Activated CD4-positive, alpha-beta memory T cell treated with anti-CD3 and anti-CD28 coated beads, Interleukin-2, amount 10 ng/mL, durations not matched to agents 7 days and 5 days (primary cell): Measurements from ENCODE around the gene VSIG10L. TPM values are rescaled to one million over a fixed set of nuclear protein-coding genes. Genes with fewer than 3 reads are reported as not detected.

Experiments
- CTCF ChIA-PET: fragments of 350-600 bp; sonication (Branson Sonifier 250); formaldehyde crosslinking; loops from one replicate; lab custom pipeline; 2021; ENCODE audit warnings: antibody characterized with exemption, inconsistent platforms; lab: Charles Lee
- POLR2A ChIA-PET: fragments of 350-600 bp; sonication (Branson Sonifier 250); formaldehyde crosslinking; loops from one replicate; lab custom pipeline; 2021; ENCODE audit warnings: antibody characterized with exemption; lab: Charles Lee
- DNase-seq: peaks from one replicate; pipeline ENCODE4 v3.0.0-alpha.2; 2020
- H3K27ac Mint-ChIP-seq: one replicate; pipeline ENCODE4 v1.8.0; 2021; ENCODE audit warnings: mild to moderate bottlenecking, mixed read lengths
- H3K27me3 Mint-ChIP-seq: one replicate; pipeline ENCODE4 v1.8.0; 2021; ENCODE audit warnings: mixed read lengths
- H3K36me3 Mint-ChIP-seq: one replicate; pipeline ENCODE4 v1.8.0; 2021; ENCODE audit warnings: low read depth, mixed read lengths
- H3K4me1 Mint-ChIP-seq: one replicate; pipeline ENCODE4 v1.8.0; 2021; ENCODE audit warnings: mixed read lengths
- H3K4me3 Mint-ChIP-seq: one replicate; pipeline ENCODE4 v1.8.0; 2021; ENCODE audit warnings: mild to moderate bottlenecking, mixed read lengths
- H3K9me3 Mint-ChIP-seq: one replicate; pipeline ENCODE4 v1.8.0; 2021; ENCODE audit warnings: mixed read lengths
- total RNA-seq, 2 experiments: library from RNA; stranded (reverse); gene quantifications; one replicate each; pipeline ENCODE4 v1.2.3, GENCODE V29; 2021

The VSIG10L gene
- total RNA-seq, 2 experiments from 2014 or later = 2.3 to 2.5 TPM

GRCh38 chr19:51331716-51332115 lies 10.2 kb downstream of the VSIG10L start:
- DNase-seq = no peak
- peaks cover 7% of the 10 kb centered on the region for H3K4me1 Mint-ChIP-seq
- peaks cover 6% of the 10 kb centered on the region for H3K9me3 Mint-ChIP-seq
- no peak overlapping the region for H3K4me3 Mint-ChIP-seq
- H3K27me3 Mint-ChIP-seq = peaks cover 19% of the 10 kb centered on the region
- ChIA-PET POLR2A (no interaction called here), CTCF (no interaction called here)
- H3K27ac Mint-ChIP-seq = no peak overlapping the region
- peaks cover 6% of the 10 kb centered on the region for H3K36me3 Mint-ChIP-seq

GRCh38 chr19:51331193-51331592 lies 10.7 kb downstream of the VSIG10L start:
- H3K27ac Mint-ChIP-seq = no peak overlapping the region
- peaks cover 6% of the 10 kb centered on the region for H3K36me3 Mint-ChIP-seq
- H3K27me3 Mint-ChIP-seq = peaks cover 21% of the 10 kb centered on the region
- no peak for DNase-seq
- POLR2A ChIA-PET = no interaction called here
- H3K4me1 Mint-ChIP-seq = peaks cover 11% of the 10 kb centered on the region
- H3K4me3 Mint-ChIP-seq = no peak overlapping the region
- CTCF ChIA-PET = no interaction called here
- peaks cover 6% of the 10 kb centered on the region for H3K9me3 Mint-ChIP-seq

GRCh38 chr19:51330366-51330765 lies 11.6 kb downstream of the VSIG10L start:
- ChIA-PET CTCF (no interaction called here), POLR2A (no interaction called here)
- Mint-ChIP-seq H3K9me3 (peaks cover 6% of the 10 kb centered on the region), H3K27ac (no peak overlapping the region), H3K27me3 (peaks cover 28% of the 10 kb centered on the region), H3K36me3 (peaks cover 6% of the 10 kb centered on the region), H3K4me3 (no peak overlapping the region), H3K4me1 (peaks cover 20% of the 10 kb centered on the region)
- DNase-seq = no peak

- CTCF ChIA-PET = no interaction called here
- no peak overlapping the region for H3K4me3 Mint-ChIP-seq
- H3K27me3 Mint-ChIP-seq = peaks cover 31% of the 10 kb centered on the region
- H3K9me3 Mint-ChIP-seq = peaks cover 6% of the 10 kb centered on the region
- POLR2A ChIA-PET = no interaction called here
- H3K27ac Mint-ChIP-seq = no peak overlapping the region
- peaks cover 23% of the 10 kb centered on the region for H3K4me1 Mint-ChIP-seq
- H3K36me3 Mint-ChIP-seq = peaks cover 6% of the 10 kb centered on the region
- DNase-seq = no peak
These were observed 12.5 kb downstream of the VSIG10L start for GRCh38 chr19:51329411-51329810.

GRCh38 chr19:51327066-51328001 lies 14.6 kb downstream of the VSIG10L start:
- CTCF ChIA-PET = interaction anchor here (0.7 to 1.1 kb wide), 3 partner anchors 11 to 179 kb away, joined by 3 to 4 read pairs (median 3); no protein-coding TSS in a partner anchor
- Mint-ChIP-seq H3K27me3 (peaks cover 51% of the 10 kb centered on the region), H3K36me3 (peaks cover 6% of the 10 kb centered on the region)

GRCh38 chr19:51326216-51327065 lies 15.5 kb downstream of the VSIG10L start:
- Mint-ChIP-seq H3K27ac (no peak overlapping the region), H3K9me3 (peaks cover 6% of the 10 kb centered on the region), H3K36me3 (no peaks in the 10 kb centered on the region), H3K27me3 (peaks cover 51% of the 10 kb centered on the region), H3K4me3 (no peak overlapping the region), H3K4me1 (peaks cover 23% of the 10 kb centered on the region)
- CTCF ChIA-PET = no interaction called here
- POLR2A ChIA-PET = no interaction called here
- DNase-seq = no peak

More at GRCh38 chr19:51327066-51328001, 14.6 kb downstream of the VSIG10L start:
- Mint-ChIP-seq H3K9me3 (peaks cover 6% of the 10 kb centered on the region), H3K4me3 (peak overlapping the region; percentile 54), H3K27ac (no peak overlapping the region), H3K4me1 (peaks cover 23% of the 10 kb centered on the region)
- POLR2A ChIA-PET = no interaction called here
- peak; percentile 80 for DNase-seq

GRCh38 chr19:51325161-51325976 lies 16.6 kb downstream of the VSIG10L start:
- H3K4me3 Mint-ChIP-seq = no peak overlapping the region
- no peaks in the 10 kb centered on the region for H3K9me3 Mint-ChIP-seq
- ChIA-PET CTCF (no interaction called here), POLR2A (no interaction called here)
- DNase-seq = peak; percentile 56
- no peak overlapping the region for H3K27ac Mint-ChIP-seq
- H3K4me1 Mint-ChIP-seq = peaks cover 23% of the 10 kb centered on the region
- H3K27me3 Mint-ChIP-seq = peaks cover 49% of the 10 kb centered on the region
- H3K36me3 Mint-ChIP-seq = no peaks in the 10 kb centered on the region

- CTCF ChIA-PET = interaction anchor here (0.6 kb wide), 1 partner anchor 14 kb away, joined by 3 read pairs; no protein-coding TSS in a partner anchor
These were observed 17.8 kb downstream of the VSIG10L start for GRCh38 chr19:51324167-51324481.

GRCh38 chr19:51323481-51324166 lies 18.3 kb downstream of the VSIG10L start:
- no peak overlapping the region for H3K27ac Mint-ChIP-seq
- POLR2A ChIA-PET = no interaction called here
- H3K4me3 Mint-ChIP-seq = no peak overlapping the region
- H3K9me3 Mint-ChIP-seq = no peaks in the 10 kb centered on the region
- H3K27me3 Mint-ChIP-seq = peaks cover 47% of the 10 kb centered on the region
- no peaks in the 10 kb centered on the region for H3K36me3 Mint-ChIP-seq
- no peak for DNase-seq
- CTCF ChIA-PET = interaction anchor here (0.6 kb wide), 1 partner anchor 15 kb away, joined by 3 read pairs; no protein-coding TSS in a partner anchor
- peaks cover 23% of the 10 kb centered on the region for H3K4me1 Mint-ChIP-seq

More at GRCh38 chr19:51324167-51324481, 17.8 kb downstream of the VSIG10L start:
- peaks cover 23% of the 10 kb centered on the region for H3K4me1 Mint-ChIP-seq
- DNase-seq = no peak
- no peak overlapping the region for H3K4me3 Mint-ChIP-seq
- peaks cover 46% of the 10 kb centered on the region for H3K27me3 Mint-ChIP-seq
- POLR2A ChIA-PET = no interaction called here
- H3K36me3 Mint-ChIP-seq = no peaks in the 10 kb centered on the region
- H3K27ac Mint-ChIP-seq = no peak overlapping the region
- no peaks in the 10 kb centered on the region for H3K9me3 Mint-ChIP-seq

GRCh38 chr19:51321799-51322198 lies 20.1 kb downstream of the VSIG10L start:
- CTCF ChIA-PET = no interaction called here
- no peak overlapping the region for H3K4me3 Mint-ChIP-seq
- H3K9me3 Mint-ChIP-seq = no peaks in the 10 kb centered on the region
- no peak for DNase-seq
- POLR2A ChIA-PET = no interaction called here
- H3K27me3 Mint-ChIP-seq = peaks cover 41% of the 10 kb centered on the region
- no peak overlapping the region for H3K27ac Mint-ChIP-seq
- no peaks in the 10 kb centered on the region for H3K36me3 Mint-ChIP-seq
- peaks cover 16% of the 10 kb centered on the region for H3K4me1 Mint-ChIP-seq

GRCh38 chr19:51320280-51320657 lies 21.7 kb downstream of the VSIG10L start:
- Mint-ChIP-seq H3K4me1 (peaks cover 4% of the 10 kb centered on the region), H3K9me3 (no peaks in the 10 kb centered on the region), H3K27ac (no peak overlapping the region), H3K27me3 (peaks cover 34% of the 10 kb centered on the region), H3K36me3 (no peaks in the 10 kb centered on the region), H3K4me3 (no peak overlapping the region)
- ChIA-PET CTCF (no interaction called here), POLR2A (no interaction called here)
- DNase-seq = no peak

GRCh38 chr19:51319649-51320279 lies 22.2 kb downstream of the VSIG10L start:
- no peak for DNase-seq
- Mint-ChIP-seq H3K27me3 (peaks cover 37% of the 10 kb centered on the region), H3K9me3 (no peaks in the 10 kb centered on the region), H3K27ac (no peak overlapping the region), H3K4me3 (no peak overlapping the region), H3K4me1 (peaks cover 3% of the 10 kb centered on the region), H3K36me3 (no peaks in the 10 kb centered on the region)
- CTCF ChIA-PET = no interaction called here
- POLR2A ChIA-PET = no interaction called here
